ENCODE measurements around the gene PTRH1.

The PTRH1 gene

GRCh38 chr9:127729522-127730256 lies 14.2 kb upstream of the PTRH1 start:
- TF ChIP-seq EZH2 (IDR thresholded peaks at IDR 0.05; ENCODE audit: borderline replicate concordance, low read depth, low read length, severe bottlenecking) = no peak
- no peak for TF ChIP-seq CTCF (IDR thresholded peaks at IDR 0.05; ENCODE audit: borderline replicate concordance, extremely low read depth, low read length, poor library complexity, severe bottlenecking)
- H3K4me2 ChIP-seq (ENCODE audit: insufficient read depth, low read length) = no peak overlapping the region
- DNase-seq = no peak
- 0 out of 2 replicates have a peak, but pooled peaks cover 2% of the 10 kb centered on the region for H3K79me2 ChIP-seq (ENCODE audit: insufficient read depth, low read length)
- no peak overlapping the region for H3K9ac ChIP-seq (ENCODE audit: low read depth, low read length)
- H3K9me3 ChIP-seq (ENCODE audit: insufficient read depth, low read length, severe bottlenecking) = no peaks in the 10 kb centered on the region
- H3K36me3 ChIP-seq (ENCODE audit: insufficient read depth, low read length) = peaks cover 12% of the 10 kb centered on the region; the same call in 1 of the 2 replicates
- ATAC-seq (ENCODE audit: insufficient read depth, low read depth) = no peak
- no peaks in the 10 kb centered on the region for H3K27me3 ChIP-seq (ENCODE audit: insufficient read depth, low read length, poor library complexity)
- H4K20me1 ChIP-seq (ENCODE audit: insufficient read depth, low read length) = 0 out of 2 replicates have a peak, but pooled peaks cover 4% of the 10 kb centered on the region
- H3K27ac ChIP-seq (ENCODE audit: low read length) = no peak overlapping the region
- no peak overlapping the region for H3K4me3 ChIP-seq (ENCODE audit: low read depth in 1 of 2, low read length in 2 of 2)
- H3K4me1 ChIP-seq (ENCODE audit: insufficient read depth, low read length) = peaks cover 12% of the 10 kb centered on the region
- H2AFZ ChIP-seq (ENCODE audit: low read depth, low read length) = no peak overlapping the region

DNA sequence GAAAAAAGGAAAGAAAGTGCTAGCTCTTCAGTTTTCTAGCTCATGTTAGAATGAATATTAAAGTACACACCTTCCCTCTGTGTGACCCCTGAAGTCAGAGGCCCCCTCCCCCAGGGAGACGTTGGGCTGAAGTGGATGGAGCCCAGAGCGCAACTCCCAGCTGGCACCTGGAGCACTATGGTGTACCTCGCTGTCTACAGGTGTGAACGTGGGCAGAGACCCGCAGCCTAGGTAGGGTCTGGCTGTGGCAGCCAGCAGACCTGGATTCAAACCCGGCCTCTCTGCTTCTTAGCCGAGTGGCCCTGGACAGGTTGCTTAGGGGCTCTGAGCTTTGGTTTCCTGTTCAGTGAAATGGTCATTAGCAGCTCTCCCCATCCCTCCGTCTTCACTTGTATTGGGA lies 13.3 kb upstream of the PTRH1 start:
- Histone ChIP-seq H3K4me1 (ENCODE audit: insufficient read depth, low read length) (peaks cover 5% of the 10 kb centered on the region), H2AFZ (ENCODE audit: low read depth, low read length) (no peak overlapping the region), H4K20me1 (ENCODE audit: insufficient read depth, low read length) (0 out of 2 replicates have a peak, but pooled peaks cover 4% of the 10 kb centered on the region), H3K9ac (ENCODE audit: low read depth, low read length) (no peak overlapping the region), H3K79me2 (ENCODE audit: insufficient read depth, low read length) (no peaks in the 10 kb centered on the region), H3K9me3 (ENCODE audit: insufficient read depth, low read length, severe bottlenecking) (no peaks in the 10 kb centered on the region), H3K27me3 (ENCODE audit: insufficient read depth, low read length, poor library complexity) (no peaks in the 10 kb centered on the region), H3K4me3 (ENCODE audit: low read depth in 1 of 2, low read length in 2 of 2) (no peak overlapping the region), H3K4me2 (ENCODE audit: insufficient read depth, low read length) (no peak overlapping the region), H3K27ac (ENCODE audit: low read length) (no peak overlapping the region), H3K36me3 (ENCODE audit: insufficient read depth, low read length) (peaks cover 12% of the 10 kb centered on the region; the same call in 1 of the 2 replicates)
- no peak for ATAC-seq (ENCODE audit: insufficient read depth, low read depth)
- DNase-seq = no peak
- no peak for TF ChIP-seq EZH2 (IDR thresholded peaks at IDR 0.05; ENCODE audit: borderline replicate concordance, low read depth, low read length, severe bottlenecking)

- Histone ChIP-seq H3K36me3 (ENCODE audit: insufficient read depth, low read length) (0 out of 2 replicates have a peak, but pooled peaks cover 2% of the 10 kb centered on the region), H3K4me2 (ENCODE audit: insufficient read depth, low read length) (no peak overlapping the region), H3K27ac (ENCODE audit: low read length) (no peak overlapping the region), H3K27me3 (ENCODE audit: insufficient read depth, low read length, poor library complexity) (no peaks in the 10 kb centered on the region), H3K4me3 (ENCODE audit: low read depth in 1 of 2, low read length in 2 of 2) (no peak overlapping the region), H3K4me1 (ENCODE audit: insufficient read depth, low read length) (no peaks in the 10 kb centered on the region), H3K9me3 (ENCODE audit: insufficient read depth, low read length, severe bottlenecking) (no peaks in the 10 kb centered on the region), H3K79me2 (ENCODE audit: insufficient read depth, low read length) (no peaks in the 10 kb centered on the region), H3K9ac (ENCODE audit: low read depth, low read length) (no peak overlapping the region), H4K20me1 (ENCODE audit: insufficient read depth, low read length) (0 out of 2 replicates have a peak, but pooled peaks cover 4% of the 10 kb centered on the region), H2AFZ (ENCODE audit: low read depth, low read length) (no peak overlapping the region)
- ATAC-seq (ENCODE audit: insufficient read depth, low read depth) (no peak), DNase-seq (no peak)
- TF ChIP-seq CTCF (IDR thresholded peaks at IDR 0.05; ENCODE audit: borderline replicate concordance, extremely low read depth, low read length, poor library complexity, severe bottlenecking) = no peak
- TF ChIP-seq EZH2 (IDR thresholded peaks at IDR 0.05; ENCODE audit: borderline replicate concordance, low read depth, low read length, severe bottlenecking) = no peak
Measured at GRCh38 chr9:127726871-127727270, 11.4 kb upstream of the PTRH1 start.

- Histone ChIP-seq H3K27me3 (ENCODE audit: insufficient read depth, low read length, poor library complexity) (no peaks in the 10 kb centered on the region), H3K27ac (ENCODE audit: low read length) (no peak overlapping the region), H3K4me1 (ENCODE audit: insufficient read depth, low read length) (peaks cover 16% of the 10 kb centered on the region), H3K9me3 (ENCODE audit: insufficient read depth, low read length, severe bottlenecking) (no peaks in the 10 kb centered on the region), H3K36me3 (ENCODE audit: insufficient read depth, low read length) (no peaks in the 10 kb centered on the region), H4K20me1 (ENCODE audit: insufficient read depth, low read length) (no peaks in the 10 kb centered on the region), H3K9ac (ENCODE audit: low read depth, low read length) (no peak overlapping the region), H3K4me2 (ENCODE audit: insufficient read depth, low read length) (no peak overlapping the region), H2AFZ (ENCODE audit: low read depth, low read length) (no peak overlapping the region), H3K4me3 (ENCODE audit: low read depth in 1 of 2, low read length in 2 of 2) (no peak overlapping the region), H3K79me2 (ENCODE audit: insufficient read depth, low read length) (no peaks in the 10 kb centered on the region)
- TF ChIP-seq CTCF (IDR thresholded peaks at IDR 0.05; ENCODE audit: borderline replicate concordance, extremely low read depth, low read length, poor library complexity, severe bottlenecking) (no peak), EZH2 (IDR thresholded peaks at IDR 0.05; ENCODE audit: borderline replicate concordance, low read depth, low read length, severe bottlenecking) (no peak)
- ATAC-seq (ENCODE audit: insufficient read depth, low read depth) (no peak), DNase-seq (no peak)
Measured at GRCh38 chr9:127724012-127724411, 8.5 kb upstream of the PTRH1 start.
